Liver (tissue), 3 donors: ENCODE results near the gene NDUFB1.

ENCODE experiments used
- ATF3 ChIP-seq: IDR thresholded peaks from 2 replicates; pipeline ENCODE4 v1.6.1; 2016; ENCODE audit warnings: antibody characterized with exemption
- CTCF ChIP-seq: fragments of 150-350 bp; IDR thresholded peaks from 2 replicates; pipeline ENCODE4 v1.5.1; 2017; ENCODE audit warnings: improper control_type of control experiment, low read depth, low read length; ENCODE audit not compliant: missing input control
- EGR1 ChIP-seq, 2 donors: IDR thresholded peaks; 2 replicates each; pipeline ENCODE4 v1.6.1; 2016 to 2018; ENCODE audit warnings: antibody characterized with exemption in 2 of 2, low read depth in 2 of 2
- FOXA1 ChIP-seq: IDR thresholded peaks from 2 replicates; pipeline ENCODE4 v1.6.1; 2016; ENCODE audit warnings: antibody characterized with exemption
- GABPA ChIP-seq, 2 donors: IDR thresholded peaks in 1 of 2; conservative IDR thresholded peaks in 1 of 2; 2 replicates each; pipeline ENCODE4 v1.6.1; 2016; ENCODE audit warnings: antibody characterized with exemption in 2 of 2, mild to moderate bottlenecking in 1 of 2, moderate library complexity in 1 of 2
- MAX ChIP-seq: IDR thresholded peaks from 2 replicates; pipeline ENCODE4 v1.6.1; 2016; ENCODE audit warnings: antibody characterized with exemption
- RAD21 ChIP-seq, 2 donors: IDR thresholded peaks; 2 replicates each; pipeline ENCODE4 v1.6.1; 2016; ENCODE audit warnings: antibody characterized with exemption in 2 of 2, mild to moderate bottlenecking in 2 of 2
- REST ChIP-seq: IDR thresholded peaks from 2 replicates; pipeline ENCODE4 v1.6.1; 2016; ENCODE audit warnings: antibody characterized with exemption, mild to moderate bottlenecking
- RXRA ChIP-seq, 2 donors: IDR thresholded peaks; 2 replicates each; pipeline ENCODE4 v1.6.1; 2017 to 2018; ENCODE audit warnings: antibody characterized with exemption in 2 of 2, mild to moderate bottlenecking in 1 of 2
- SP1 ChIP-seq: IDR thresholded peaks from 2 replicates; pipeline ENCODE4 v1.6.1; 2018; ENCODE audit warnings: antibody characterized with exemption, mild to moderate bottlenecking
- TAF1 ChIP-seq: conservative IDR thresholded peaks from 2 replicates; pipeline ENCODE4 v1.6.1; 2016; ENCODE audit warnings: antibody characterized with exemption, mild to moderate bottlenecking
- YY1 ChIP-seq: IDR thresholded peaks from 2 replicates; pipeline ENCODE4 v1.6.1; 2016; ENCODE audit warnings: antibody characterized with exemption, mild to moderate bottlenecking
- ZBTB33 ChIP-seq: IDR thresholded peaks from 2 replicates; pipeline ENCODE4 v1.6.1; 2016; ENCODE audit warnings: antibody characterized with exemption
- donor health status: healthy.
- donor health status: healthy.

GRCh38 chr14:92105893-92106142 is 15.7 kb downstream of the NDUFB1 start:
- TF ChIP-seq CTCF (no peak), MAX (no peak), REST (no peak), GABPA (IDR thresholded peaks at IDR 0.05 in 1 of 2, conservative IDR thresholded peaks at IDR 0.05 in 1 of 2) (no peak), RAD21 (IDR thresholded peaks at IDR 0.05) (no peak), ATF3 (no peak), EGR1 (IDR thresholded peaks at IDR 0.05; ENCODE audit: low read depth in 2 of 2) (no peak), RXRA (IDR thresholded peaks at IDR 0.05) (no peak), YY1 (peak; percentile 10), FOXA1 (no peak), TAF1 (no peak), ZBTB33 (no peak), SP1 (no peak)
